Measurements from ENCODE around the gene NEK1. TPM values are rescaled to one million over a fixed set of nuclear protein-coding genes. Genes with fewer than 3 reads are reported as not detected.

The NEK1 gene
- total RNA-seq, 1 experiment from 2014 or later, result 12.3 TPM

- no CpG with 5 or more reads among the region's 7 CpGs for WGBS (ENCODE audit: extremely low coverage, insufficient read length, low lambda C conversion rate)
- no peak overlapping the region for H4K8ac ChIP-seq (replicated peaks; ENCODE audit: insufficient read length, low read depth, low read length)
- H3K36me3 Mint-ChIP-seq (ENCODE audit: insufficient read depth in 1 of 3, low read depth in 3 of 3), result peaks cover 10 to 16% (median 11%) of the 10 kb centered on the region in 3 experiments
- no peak overlapping the region for H3K4me2 ChIP-seq (ENCODE audit: insufficient read depth, insufficient read length, low read length)
- H3K23me2 ChIP-seq (ENCODE audit: insufficient read length, low read depth, low read length, poor library complexity, severe bottlenecking), result no peaks in the 10 kb centered on the region
- no peak overlapping the region for H2BK15ac ChIP-seq (ENCODE audit: low read depth, low read length)
- no peak overlapping the region for H3T11ph ChIP-seq (ENCODE audit: low read length)
- H2BK5ac ChIP-seq (ENCODE audit: insufficient read length, low read length), result no peak overlapping the region
- H3K27ac Mint-ChIP-seq, result no peak overlapping the region; a peak in 1 of 7 replicates
- no peak overlapping the region for H3K4ac ChIP-seq (ENCODE audit: low read depth, low read length)
- H4K20me1 ChIP-seq (ENCODE audit: control insufficient read depth, insufficient read depth, insufficient read length), result no peaks in the 10 kb centered on the region
- H3K18ac ChIP-seq (ENCODE audit: insufficient read length, low read depth, low read length), result no peak overlapping the region
- no peaks in the 10 kb centered on the region for H3K27me3 Mint-ChIP-seq (ENCODE audit: low read depth)
- H3K4me1 Mint-ChIP-seq, result no peaks in the 10 kb centered on the region
- H3K9ac ChIP-seq (ENCODE audit: extremely low read depth, insufficient read length, low read length), result no peak overlapping the region
- no peaks in the 10 kb centered on the region for H3K4me1 ChIP-seq (ENCODE audit: insufficient read depth, low read length)
- no peaks in the 10 kb centered on the region for H3K79me1 ChIP-seq (ENCODE audit: insufficient read depth, low read depth, low read length, poor library complexity, severe bottlenecking)
- no peak overlapping the region for H4K91ac ChIP-seq (ENCODE audit: insufficient read length, low read depth, low read length)
- H3K23ac ChIP-seq (ENCODE audit: insufficient read length, low read depth, low read length), result no peak overlapping the region
- no peak overlapping the region for H3K4me3 Mint-ChIP-seq
- DNase-seq, result no peak
- no peak overlapping the region for H3K56ac ChIP-seq (ENCODE audit: insufficient read length, low read depth, low read length)
- H3K27ac ChIP-seq (ENCODE audit: insufficient read length, low read depth, low read length), result no peak overlapping the region
- TF ChIP-seq CTCF (conservative IDR thresholded peaks at IDR 0.05), result no peak
- no peak overlapping the region for H3K14ac ChIP-seq (ENCODE audit: insufficient read depth, low read length)
- no peak overlapping the region for H2AFZ ChIP-seq (ENCODE audit: low read length)
- H2BK120ac ChIP-seq (ENCODE audit: low read depth, low read length, poor library complexity, severe bottlenecking), result no peak overlapping the region
- H2BK12ac ChIP-seq (ENCODE audit: insufficient read length, low read depth, low read length), result no peak overlapping the region
- no peaks in the 10 kb centered on the region for H3K27me3 ChIP-seq (ENCODE audit: insufficient read depth, low read length)
- peaks cover 3 to 7% of the 10 kb centered on the region in 2 experiments; a peak in 3 of 5 replicates for H3K9me3 Mint-ChIP-seq
- H3K79me2 ChIP-seq (ENCODE audit: insufficient read depth, low read length), result no peaks in the 10 kb centered on the region
- no peaks in the 10 kb centered on the region for H3K9me3 ChIP-seq (ENCODE audit: control insufficient read depth, low read depth, low read length)
- no peak overlapping the region for H2BK20ac ChIP-seq (ENCODE audit: low read depth, low read length, poor library complexity, severe bottlenecking)
- H2AK5ac ChIP-seq (ENCODE audit: insufficient read length, low read length), result no peak overlapping the region
- no peak overlapping the region for H4K5ac ChIP-seq (ENCODE audit: insufficient read length, low read depth, low read length)
Observed at GRCh38 chr4:169460081-169460480, 152.3 kb downstream of the NEK1 start.

All from H9 (cell line).